CD14-positive monocyte (primary cell): ENCODE data around the gene PGM5. TPM values are rescaled to one million over a fixed set of nuclear protein-coding genes. Genes with fewer than 3 reads are reported as not detected.

ENCODE experiments used
- DNase-seq, 3 donors: peaks; one replicate each; pipeline ENCODE4 v3.0.0-alpha.2; 2011 to 2022
- H2AFZ ChIP-seq: 2 replicates; pipeline ENCODE4 v1.6.0; 2012; ENCODE audit warnings: mild to moderate bottlenecking, low read depth, low read length, inconsistent platforms; ENCODE audit not compliant: insufficient read depth, poor library complexity, severe bottlenecking
- H3K27ac ChIP-seq, 2 donors: 1 replicate in 1 of 2; 2 replicates in 1 of 2; pipeline ENCODE4 v1.5.1; 2012 to 2013; ENCODE audit warnings: low read length in 2 of 2, control low read depth in 1 of 2, inconsistent platforms in 1 of 2, low read depth in 1 of 2, mild to moderate bottlenecking in 1 of 2
- H3K27me3 ChIP-seq, 2 donors: one replicate each; pipeline versions ENCODE4 v1.6.0 to v1.6.1; 2011 to 2013; ENCODE audit warnings: low read length in 2 of 2; ENCODE audit not compliant: control insufficient read depth in 2 of 2, insufficient read depth in 2 of 2
- H3K36me3 ChIP-seq, 2 donors: replicated peaks in 1 of 2; 1 replicate in 1 of 2; 2 replicates in 1 of 2; pipeline versions ENCODE4 v1.5.1 to v1.6.1; 2012 to 2013; ENCODE audit warnings: low read length in 2 of 2, control low read depth in 1 of 2, inconsistent platforms in 1 of 2, mild to moderate bottlenecking in 1 of 2; ENCODE audit not compliant: insufficient read depth in 2 of 2, control insufficient read depth in 1 of 2
- H3K4me1 ChIP-seq, 2 donors: 1 replicate in 1 of 2; 2 replicates in 1 of 2; pipeline versions ENCODE4 v1.5.1 to v1.6.1; 2012 to 2013; ENCODE audit warnings: low read length in 2 of 2, control low read depth in 1 of 2, inconsistent platforms in 1 of 2, mild to moderate bottlenecking in 1 of 2, moderate library complexity in 1 of 2; ENCODE audit not compliant: insufficient read depth in 2 of 2, control insufficient read depth in 1 of 2
- H3K4me2 ChIP-seq: replicated peaks from 2 replicates; pipeline ENCODE3; 2012; ENCODE audit warnings: low read length, moderate library complexity, mild to moderate bottlenecking; ENCODE audit not compliant: poor library complexity, severe bottlenecking; ENCODE audit errors: extremely low read depth
- H3K4me3 ChIP-seq, 3 experiments: fragments of 200-600 bp in 1 of 3; sonication (generic) in 1 of 3; replicated peaks in 1 of 3; 1 replicate in 2 of 3; 2 replicates in 1 of 3; pipeline ENCODE4 v1.5.1; 2011 to 2013; ENCODE audit warnings: low read length in 3 of 3, mild to moderate bottlenecking in 3 of 3, control low read depth in 2 of 3, low read depth in 2 of 3, inconsistent platforms in 1 of 3, moderate library complexity in 1 of 3
- H3K79me2 ChIP-seq: 2 replicates; pipeline ENCODE4 v1.6.0; 2012; ENCODE audit warnings: mild to moderate bottlenecking, control low read depth, inconsistent platforms, low read length, moderate library complexity; ENCODE audit not compliant: insufficient read depth
- H3K9ac ChIP-seq: 2 replicates; pipeline ENCODE4 v1.6.0; 2017; ENCODE audit warnings: low read length, mild to moderate bottlenecking; ENCODE audit not compliant: insufficient read depth, poor library complexity, severe bottlenecking
- H3K9me3 ChIP-seq, 2 donors: replicated peaks in 1 of 2; 1 replicate in 1 of 2; 2 replicates in 1 of 2; pipeline versions ENCODE4 v1.5.1 to v1.6.1; 2012 to 2013; ENCODE audit warnings: low read length in 2 of 2, control low read depth in 1 of 2; ENCODE audit not compliant: control insufficient read depth in 1 of 2, insufficient read depth in 1 of 2
- H4K20me1 ChIP-seq: 2 replicates; pipeline ENCODE4 v1.6.0; 2012; ENCODE audit warnings: mild to moderate bottlenecking, low read length, control low read depth, moderate library complexity; ENCODE audit not compliant: insufficient read depth
- H3K27ac Mint-ChIP-seq, 7 donors: one replicate each; pipeline ENCODE4 v1.8.0; 2020; ENCODE audit warnings: mild to moderate bottlenecking in 7 of 7, mixed read lengths in 7 of 7, moderate library complexity in 6 of 7, inconsistent platforms in 2 of 7
- H3K27me3 Mint-ChIP-seq, 3 donors: one replicate each; pipeline ENCODE4 v1.8.0; 2021 to 2022; ENCODE audit warnings: low read depth in 3 of 3, mild to moderate bottlenecking in 3 of 3, mixed read lengths in 3 of 3, moderate library complexity in 3 of 3, inconsistent platforms in 1 of 3
- H3K36me3 Mint-ChIP-seq, 2 donors: one replicate each; pipeline ENCODE4 v1.8.0; 2020; ENCODE audit warnings: mixed read lengths in 2 of 2, inconsistent platforms in 1 of 2, mild to moderate bottlenecking in 1 of 2
- H3K4me1 Mint-ChIP-seq: one replicate; pipeline ENCODE4 v1.8.0; 2020; ENCODE audit warnings: mild to moderate bottlenecking, mixed read lengths
- H3K4me3 Mint-ChIP-seq, 2 donors: one replicate each; pipeline ENCODE4 v1.8.0; 2020; ENCODE audit warnings: mild to moderate bottlenecking in 2 of 2, mixed read lengths in 2 of 2, moderate library complexity in 1 of 2
- H3K9me3 Mint-ChIP-seq, 7 donors: one replicate each; pipeline ENCODE4 v1.8.0; 2020 to 2022; ENCODE audit warnings: mixed read lengths in 7 of 7, mild to moderate bottlenecking in 6 of 7, moderate library complexity in 6 of 7, inconsistent platforms in 2 of 7
- CTCF ChIP-seq: fragments of 200-600 bp; IDR thresholded peaks from one replicate; pipeline ENCODE4 v1.8.0; 2022; ENCODE audit warnings: antibody characterized with exemption, mild to moderate bottlenecking
- WGBS: methylation state at CpG from one replicate; pipeline ENCODE4 v1.1.5; 2013; ENCODE audit warnings: missing lambda C conversion rate; ENCODE audit not compliant: insufficient coverage; 5-methylcytosine and 5-hydroxymethylcytosine counted together
- intact Hi-C, 2 donors: fragments of 100-400 bp; cut with micrococcal nuclease; formaldehyde crosslinking; loops; one replicate each; pipeline versions ENCODE4 v1.15.0 to v1.15.1; 2023
- polyA plus RNA-seq, 3 donors: library from polyadenylated mRNA; depleted of rRNA in 1 of 3; unstranded in 2 of 3; stranded (reverse) in 1 of 3; fragments of 300-500 nt in 2 of 3; fragments of >200 nt in 1 of 3; fragmentation: Illumina TruSeq in 2 of 3; gene quantifications; 1 replicate in 2 of 3; 2 replicates in 1 of 3; pipeline ENCODE4 v1.2.3, GENCODE V29; 2012 to 2021

PGM5 gene
- polyA plus RNA-seq, 3 donors = 0.35 to 1.2 (median 1.1) TPM

- Histone ChIP-seq H3K4me3 (peak overlapping the region; percentile 23 to 64 (median 43)), H3K36me3 (no peaks in the 10 kb centered on the region), H3K27me3 (no peaks in the 10 kb centered on the region), H2AFZ (peak overlapping the region; percentile 37), H3K4me1 (peaks cover 61 to 75% of the 10 kb centered on the region in 2 donors), H3K27ac (peak overlapping the region; percentile 93 to 96), H3K4me2 (peak overlapping the region; percentile 74), H3K9me3 (no peaks in the 10 kb centered on the region), H4K20me1 (no peaks in the 10 kb centered on the region), H3K79me2 (peaks cover 12% of the 10 kb centered on the region), H3K9ac (peak overlapping the region; percentile 57)
- intact Hi-C loops = loop anchor here in 1 of 2 donors (2.0 kb wide), 1 partner anchor 14 kb away; no protein-coding TSS in a partner anchor
- Mint-ChIP-seq H3K4me1 (peaks cover 74% of the 10 kb centered on the region), H3K4me3 (peak overlapping the region; percentile 68 to 85), H3K9me3 (peaks cover 0 to 3% (median 0%) of the 10 kb centered on the region in 7 donors), H3K36me3 (peaks cover 4 to 16% of the 10 kb centered on the region in 2 donors), H3K27ac (peak overlapping the region; percentile 98 to 99 (median 99)), H3K27me3 (peaks cover 0 to 1% (median 0%) of the 10 kb centered on the region in 3 donors)
- no peak for TF ChIP-seq CTCF
- DNase-seq = peak; percentile 83 to 91 (median 90)
- WGBS = 7% methylated on average over 3 of the region's 6 CpGs
Measured at GRCh38 chr9:68546596-68547390, 190.4 kb downstream of the PGM5 start.

GRCh38 chr9:68547417-68547816, 191.0 kb downstream of the PGM5 start:
- H3K9ac ChIP-seq = peak overlapping the region; percentile 57
- H3K9me3 ChIP-seq = no peaks in the 10 kb centered on the region
- peak overlapping the region in 1 of 3 experiments; percentile 64 for H3K4me3 ChIP-seq
- peak overlapping the region; percentile 74 for H3K4me2 ChIP-seq
- Mint-ChIP-seq H3K36me3 (peaks cover 7 to 16% of the 10 kb centered on the region in 2 donors), H3K9me3 (peaks cover 0 to 3% (median 0%) of the 10 kb centered on the region in 7 donors), H3K4me1 (peaks cover 76% of the 10 kb centered on the region), H3K27me3 (peaks cover 0 to 1% (median 0%) of the 10 kb centered on the region in 3 donors), H3K4me3 (peak overlapping the region; percentile 37 to 85), H3K27ac (peak overlapping the region; percentile 98 to 99 (median 99))
- peak overlapping the region; percentile 93 to 96 for H3K27ac ChIP-seq
- no peaks in the 10 kb centered on the region for H4K20me1 ChIP-seq
- peak; percentile 55 to 83 (median 61) for DNase-seq
- H3K27me3 ChIP-seq = no peaks in the 10 kb centered on the region
- H3K36me3 ChIP-seq = no peaks in the 10 kb centered on the region
- peaks cover 66 to 80% of the 10 kb centered on the region in 2 donors for H3K4me1 ChIP-seq
- peak overlapping the region; percentile 65 for H2AFZ ChIP-seq
- no peak for TF ChIP-seq CTCF
- intact Hi-C loops = loop anchor here in 1 of 2 donors (2.0 kb wide), 1 partner anchor 13 kb away; no protein-coding TSS in a partner anchor
- H3K79me2 ChIP-seq = peaks cover 15% of the 10 kb centered on the region
